ENCODE data around the gene ANKMY2.

Gene ANKMY2

DNA sequence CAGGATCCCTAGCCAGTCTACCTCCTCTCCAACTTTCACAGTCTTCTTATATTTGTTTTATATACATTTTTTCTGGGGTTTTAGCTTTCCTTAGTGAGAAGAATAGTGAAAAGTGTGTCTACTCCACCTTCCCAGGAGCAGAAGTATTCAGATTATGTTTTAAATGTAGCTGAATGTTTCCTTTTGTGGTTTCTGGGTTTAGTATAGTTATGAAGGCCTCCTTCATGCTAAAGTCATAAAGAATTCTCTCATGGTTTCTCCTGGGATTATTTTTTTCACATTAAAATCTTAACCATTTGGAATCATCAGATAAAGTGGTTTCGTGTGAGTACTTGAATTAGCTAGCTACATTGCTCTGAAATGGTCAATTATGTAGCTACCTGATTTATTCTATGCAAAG, 50.9 kb downstream of the ANKMY2 start:
- Histone ChIP-seq H4K8ac (ENCODE audit: low read length) (no peak overlapping the region), H3K4me3 (ENCODE audit: insufficient read depth in 1 of 2, low read depth in 1 of 2, low read length in 2 of 2) (no peak overlapping the region), H3K9me3 (ENCODE audit: control insufficient read depth, low read length) (no peaks in the 10 kb centered on the region), H2BK15ac (ENCODE audit: low read depth, poor library complexity, severe bottlenecking) (no peak overlapping the region), H2BK12ac (ENCODE audit: low read length in 2 of 2) (no peak overlapping the region), H3K18ac (ENCODE audit: low read depth in 1 of 2, low read length in 2 of 2) (no peak overlapping the region), H3K4ac (ENCODE audit: low read depth in 1 of 2, low read length in 2 of 2) (no peak overlapping the region), H2AK5ac (ENCODE audit: low read length, severe bottlenecking) (no peak overlapping the region), H3K27me3 (ENCODE audit: control insufficient read depth in 1 of 2, insufficient read depth in 1 of 2, low read length in 2 of 2) (no peaks in the 10 kb centered on the region), H2BK120ac (ENCODE audit: low read depth, low read length) (no peak overlapping the region), H3K9ac (ENCODE audit: low read length) (no peak overlapping the region), H3K79me1 (replicated peaks; ENCODE audit: low read length, poor library complexity, severe bottlenecking) (no peaks in the 10 kb centered on the region), H3K4me2 (ENCODE audit: low read length, poor library complexity, severe bottlenecking) (no peak overlapping the region), H3K14ac (ENCODE audit: low read length in 2 of 2) (no peak overlapping the region), H3K23ac (ENCODE audit: low read length in 2 of 2) (no peak overlapping the region), H3K27ac (ENCODE audit: low read length, poor library complexity, severe bottlenecking) (peak overlapping the region; percentile 13), H4K91ac (ENCODE audit: low read length) (no peak overlapping the region), H3K4me1 (ENCODE audit: control insufficient read depth, insufficient read depth, low read depth, low read length) (peaks cover 3% of the 10 kb centered on the region), H2AFZ (ENCODE audit: low read depth, low read length) (no peak overlapping the region), H2BK5ac (ENCODE audit: low read depth, low read length, poor library complexity, severe bottlenecking) (no peak overlapping the region), H3K36me3 (ENCODE audit: control insufficient read depth in 1 of 2, insufficient read depth in 2 of 2, low read depth in 1 of 2, low read length in 2 of 2) (peaks cover 6 to 19% of the 10 kb centered on the region in 2 experiments)
- WGBS = no CpG with 5 or more reads among the region's 1 CpG
- DNase-seq = no peak

DNA sequence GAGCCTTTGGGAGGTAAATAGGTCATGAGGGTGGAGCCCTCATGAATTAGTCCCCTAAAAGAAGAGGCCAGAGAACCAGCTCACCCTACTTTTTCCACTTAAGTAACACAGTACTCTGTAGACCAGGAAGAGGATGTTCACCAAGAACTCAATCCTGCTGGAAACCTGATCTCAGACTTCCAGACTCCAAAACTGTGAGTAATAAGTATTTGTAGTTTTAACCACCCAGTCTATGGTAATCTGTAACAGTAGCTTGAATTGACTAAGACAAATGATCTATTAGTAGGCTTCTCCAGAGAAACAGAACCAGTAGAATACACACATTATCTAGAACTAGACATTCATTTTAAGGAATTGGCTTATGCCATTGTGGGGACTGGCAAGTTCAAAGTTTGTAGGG, 51.5 kb downstream of the ANKMY2 start:
- Histone ChIP-seq H2AK5ac (ENCODE audit: low read length, severe bottlenecking) (no peak overlapping the region), H2BK15ac (ENCODE audit: low read depth, poor library complexity, severe bottlenecking) (no peak overlapping the region)
- DNase-seq = peak; percentile 6

DNA sequence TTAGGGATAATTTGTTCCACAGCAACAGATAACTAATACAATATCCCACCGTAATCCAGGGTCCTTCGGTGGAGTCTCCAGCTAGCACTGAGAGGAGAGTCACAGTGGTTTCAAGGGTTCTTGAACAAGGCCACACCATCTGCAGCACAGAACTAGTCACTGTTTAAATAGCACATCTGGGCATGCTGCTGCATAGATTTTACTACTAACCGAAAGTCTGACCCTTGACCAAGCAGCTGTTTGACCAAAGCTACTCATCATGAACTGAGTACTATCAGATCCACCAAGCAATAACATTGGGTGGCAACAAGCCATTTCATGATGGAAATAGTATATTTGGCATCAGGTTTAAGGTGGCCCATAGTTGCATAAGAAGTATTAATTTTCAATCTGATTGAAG, 53.2 kb downstream of the ANKMY2 start:
- H3K36me3 ChIP-seq (ENCODE audit: control insufficient read depth in 1 of 2, insufficient read depth in 2 of 2, low read depth in 1 of 2, low read length in 2 of 2) = no peaks in the 10 kb centered on the region
- H3K9ac ChIP-seq (ENCODE audit: low read length) = no peak overlapping the region
- WGBS = 100% methylated on average over 3 of the region's 3 CpGs
- H3K79me1 ChIP-seq (replicated peaks; ENCODE audit: low read length, poor library complexity, severe bottlenecking) = no peaks in the 10 kb centered on the region
- no peaks in the 10 kb centered on the region for H3K9me3 ChIP-seq (ENCODE audit: control insufficient read depth, low read length)
- H3K4me1 ChIP-seq (ENCODE audit: control insufficient read depth, insufficient read depth, low read depth, low read length) = peaks cover 3% of the 10 kb centered on the region
- H3K4me3 ChIP-seq (ENCODE audit: insufficient read depth in 1 of 2, low read depth in 1 of 2, low read length in 2 of 2) = no peak overlapping the region
- no peak overlapping the region for H2AFZ ChIP-seq (ENCODE audit: low read depth, low read length)
- no peak overlapping the region for H4K91ac ChIP-seq (ENCODE audit: low read length)
- H3K4ac ChIP-seq (ENCODE audit: low read depth in 1 of 2, low read length in 2 of 2) = no peak overlapping the region
- no peak overlapping the region for H3K27ac ChIP-seq (ENCODE audit: low read length, poor library complexity, severe bottlenecking)
- H3K4me2 ChIP-seq (ENCODE audit: low read length, poor library complexity, severe bottlenecking) = no peak overlapping the region
- no peak overlapping the region for H2BK12ac ChIP-seq (ENCODE audit: low read length in 2 of 2)
- no peak overlapping the region for H3K23ac ChIP-seq (ENCODE audit: low read length in 2 of 2)
- H2BK15ac ChIP-seq (ENCODE audit: low read depth, poor library complexity, severe bottlenecking) = no peak overlapping the region
- H3K14ac ChIP-seq (ENCODE audit: low read length in 2 of 2) = no peak overlapping the region
- no peak overlapping the region for H2AK5ac ChIP-seq (ENCODE audit: low read length, severe bottlenecking)
- DNase-seq = no peak
- no peaks in the 10 kb centered on the region for H3K27me3 ChIP-seq (ENCODE audit: control insufficient read depth in 1 of 2, insufficient read depth in 1 of 2, low read length in 2 of 2)
- H4K8ac ChIP-seq (ENCODE audit: low read length) = no peak overlapping the region
- H3K18ac ChIP-seq (ENCODE audit: low read depth in 1 of 2, low read length in 2 of 2) = no peak overlapping the region
- H2BK5ac ChIP-seq (ENCODE audit: low read depth, low read length, poor library complexity, severe bottlenecking) = no peak overlapping the region
- no peak overlapping the region for H2BK120ac ChIP-seq (ENCODE audit: low read depth, low read length)

More for the DNA sequence above, 51.5 kb downstream of the ANKMY2 start:
- no peak overlapping the region for H3K4me3 ChIP-seq (ENCODE audit: insufficient read depth in 1 of 2, low read depth in 1 of 2, low read length in 2 of 2)
- no peak overlapping the region for H3K23ac ChIP-seq (ENCODE audit: low read length in 2 of 2)
- no peak overlapping the region for H2BK12ac ChIP-seq (ENCODE audit: low read length in 2 of 2)
- H3K36me3 ChIP-seq (ENCODE audit: control insufficient read depth in 1 of 2, insufficient read depth in 2 of 2, low read depth in 1 of 2, low read length in 2 of 2) = peaks cover 3 to 14% of the 10 kb centered on the region in 2 experiments
- no peak overlapping the region for H4K91ac ChIP-seq (ENCODE audit: low read length)
- H3K4me1 ChIP-seq (ENCODE audit: control insufficient read depth, insufficient read depth, low read depth, low read length) = peaks cover 3% of the 10 kb centered on the region
- H3K9me3 ChIP-seq (ENCODE audit: control insufficient read depth, low read length) = no peaks in the 10 kb centered on the region
- H3K27me3 ChIP-seq (ENCODE audit: control insufficient read depth in 1 of 2, insufficient read depth in 1 of 2, low read length in 2 of 2) = no peaks in the 10 kb centered on the region
- H2BK120ac ChIP-seq (ENCODE audit: low read depth, low read length) = no peak overlapping the region
- no peaks in the 10 kb centered on the region for H3K79me1 ChIP-seq (replicated peaks; ENCODE audit: low read length, poor library complexity, severe bottlenecking)
- no peak overlapping the region for H3K27ac ChIP-seq (ENCODE audit: low read length, poor library complexity, severe bottlenecking)
- H3K4me2 ChIP-seq (ENCODE audit: low read length, poor library complexity, severe bottlenecking) = no peak overlapping the region
- H4K8ac ChIP-seq (ENCODE audit: low read length) = no peak overlapping the region
- no peak overlapping the region for H2AFZ ChIP-seq (ENCODE audit: low read depth, low read length)
- no peak overlapping the region for H3K14ac ChIP-seq (ENCODE audit: low read length in 2 of 2)
- H3K9ac ChIP-seq (ENCODE audit: low read length) = no peak overlapping the region
- H3K4ac ChIP-seq (ENCODE audit: low read depth in 1 of 2, low read length in 2 of 2) = no peak overlapping the region
- H2BK5ac ChIP-seq (ENCODE audit: low read depth, low read length, poor library complexity, severe bottlenecking) = no peak overlapping the region
- H3K18ac ChIP-seq (ENCODE audit: low read depth in 1 of 2, low read length in 2 of 2) = no peak overlapping the region

DNA sequence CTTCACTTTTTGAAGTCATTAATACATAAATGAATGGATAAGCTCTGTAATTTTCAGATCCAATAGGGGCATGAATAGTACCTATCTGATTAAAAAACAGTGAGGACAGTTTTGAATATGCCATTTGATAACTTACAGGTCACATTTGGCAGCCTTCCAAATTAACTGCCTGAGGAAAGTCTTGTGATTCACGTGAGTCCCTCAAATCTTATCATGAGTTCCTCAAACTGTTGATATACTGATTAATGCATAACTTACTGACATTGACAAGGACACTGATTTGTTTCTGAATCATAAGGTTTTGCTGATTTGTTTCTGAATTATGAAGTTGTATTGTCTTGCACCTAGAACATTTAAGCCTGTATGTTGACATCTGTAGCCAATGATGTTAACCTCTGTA, 55.1 kb downstream of the ANKMY2 start:
- 80% methylated on average over 1 of the region's 1 CpG for WGBS
- Histone ChIP-seq H3K4me2 (ENCODE audit: low read length, poor library complexity, severe bottlenecking) (no peak overlapping the region), H3K79me1 (replicated peaks; ENCODE audit: low read length, poor library complexity, severe bottlenecking) (no peaks in the 10 kb centered on the region), H3K4me3 (ENCODE audit: insufficient read depth in 1 of 2, low read depth in 1 of 2, low read length in 2 of 2) (no peak overlapping the region), H3K27me3 (ENCODE audit: control insufficient read depth in 1 of 2, insufficient read depth in 1 of 2, low read length in 2 of 2) (no peaks in the 10 kb centered on the region), H4K91ac (ENCODE audit: low read length) (no peak overlapping the region), H3K9ac (ENCODE audit: low read length) (no peak overlapping the region), H3K14ac (ENCODE audit: low read length in 2 of 2) (no peak overlapping the region), H3K4me1 (ENCODE audit: control insufficient read depth, insufficient read depth, low read depth, low read length) (peaks cover 3% of the 10 kb centered on the region), H3K9me3 (ENCODE audit: control insufficient read depth, low read length) (no peaks in the 10 kb centered on the region), H3K27ac (ENCODE audit: low read length, poor library complexity, severe bottlenecking) (no peak overlapping the region), H2BK5ac (ENCODE audit: low read depth, low read length, poor library complexity, severe bottlenecking) (no peak overlapping the region), H3K4ac (ENCODE audit: low read depth in 1 of 2, low read length in 2 of 2) (no peak overlapping the region), H3K18ac (ENCODE audit: low read depth in 1 of 2, low read length in 2 of 2) (no peak overlapping the region), H2AK5ac (ENCODE audit: low read length, severe bottlenecking) (no peak overlapping the region), H2BK120ac (ENCODE audit: low read depth, low read length) (no peak overlapping the region), H3K23ac (ENCODE audit: low read length in 2 of 2) (no peak overlapping the region), H2BK15ac (ENCODE audit: low read depth, poor library complexity, severe bottlenecking) (no peak overlapping the region), H4K8ac (ENCODE audit: low read length) (no peak overlapping the region), H3K36me3 (ENCODE audit: control insufficient read depth in 1 of 2, insufficient read depth in 2 of 2, low read depth in 1 of 2, low read length in 2 of 2) (no peaks in the 10 kb centered on the region), H2AFZ (ENCODE audit: low read depth, low read length) (no peak overlapping the region), H2BK12ac (ENCODE audit: low read length in 2 of 2) (no peak overlapping the region)
- no peak for DNase-seq
